IPS-NIHi11 (cell line): ENCODE measurements around the gene NHSL2.
A peak's percentile ranks its signal among the peaks of the same experiment; 100 is the strongest.

Experiments
- DNase-seq: peaks from one replicate; pipeline ENCODE4 v3.0.0; 2012; ENCODE audit warnings: mixed read lengths, low spot score

Gene NHSL2

DNA sequence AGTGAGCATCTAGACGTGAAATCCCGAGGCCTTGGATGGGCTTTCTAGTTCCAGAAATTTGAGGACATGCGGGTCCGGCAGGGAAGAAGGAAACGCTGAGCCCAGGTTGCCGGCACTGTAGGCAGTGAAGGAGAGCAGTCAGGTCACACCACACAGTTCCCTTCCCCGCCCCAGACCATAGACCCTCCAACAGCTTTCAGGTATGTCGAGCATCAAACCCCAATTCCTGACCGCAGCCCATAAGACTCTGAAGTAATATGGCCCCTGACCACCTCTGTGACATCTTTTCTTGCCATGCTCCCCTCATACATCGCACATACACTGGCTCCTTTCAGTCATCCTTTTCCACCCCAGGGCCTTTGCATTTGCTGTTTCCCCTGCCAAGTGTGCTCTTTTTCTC lies 198.0 kb downstream of the NHSL2 start:
- no peak for DNase-seq

GRCh38 chrX:72110051-72110875 lies 199.6 kb downstream of the NHSL2 start:
- DNase-seq: no peak

GRCh38 chrX:72110876-72111708 lies 200.4 kb downstream of the NHSL2 start:
- DNase-seq: no peak

GRCh38 chrX:72113461-72113860 lies 202.8 kb downstream of the NHSL2 start:
- no peak for DNase-seq

GRCh38 chrX:72114306-72114705 lies 203.7 kb downstream of the NHSL2 start:
- DNase-seq: no peak

DNA sequence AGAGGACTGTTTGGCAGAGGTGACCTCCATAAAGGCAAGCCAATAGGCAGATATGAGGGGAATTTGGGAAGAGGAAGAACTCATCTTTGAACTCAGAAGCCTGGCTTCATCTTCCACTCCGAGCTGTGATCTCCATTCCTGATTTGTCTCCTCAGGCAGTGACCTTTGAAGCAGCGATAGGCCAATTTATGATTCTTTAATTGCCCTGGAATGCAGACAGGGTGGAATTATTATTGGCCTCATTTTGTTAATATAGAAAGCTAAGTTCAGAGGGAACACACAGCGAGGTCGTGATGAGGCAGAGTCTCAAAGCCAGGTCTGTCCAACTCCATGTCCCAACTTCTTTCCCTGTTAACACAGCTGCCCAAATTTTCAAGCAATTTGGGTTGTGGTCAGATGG lies 204.2 kb downstream of the NHSL2 start:
- DNase-seq: no peak

- DNase-seq: no peak
Measured at GRCh38 chrX:72115380-72115779, 204.7 kb downstream of the NHSL2 start.

DNA sequence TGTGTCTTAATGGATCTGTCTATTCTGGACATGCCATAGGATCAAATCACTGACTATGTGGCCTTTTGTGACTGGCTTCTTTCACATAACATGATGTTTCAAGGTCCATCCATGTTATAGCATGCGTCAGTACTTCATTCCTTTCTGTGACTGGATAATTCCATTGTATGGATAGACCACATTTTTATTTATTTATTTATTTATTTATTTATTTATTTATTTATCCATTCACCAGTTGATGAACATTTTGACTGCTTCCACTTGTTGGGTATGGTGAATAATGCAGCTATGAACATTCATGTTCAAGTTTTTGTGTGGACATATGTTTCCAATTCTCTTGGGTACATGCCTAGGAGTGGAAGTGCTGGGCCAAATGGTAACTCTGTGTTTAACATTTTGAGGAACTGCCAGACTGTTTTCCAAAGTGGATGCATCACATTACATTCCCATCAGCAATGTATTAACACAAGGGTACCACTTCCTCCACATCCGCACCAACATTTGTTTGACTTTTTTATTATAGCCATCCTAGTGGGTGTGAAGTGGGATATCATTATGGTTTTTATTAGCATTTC lies 207.1 kb downstream of the NHSL2 start:
- no peak for DNase-seq

GRCh38 chrX:72120837-72121236 lies 210.2 kb downstream of the NHSL2 start:
- no peak for DNase-seq

DNA sequence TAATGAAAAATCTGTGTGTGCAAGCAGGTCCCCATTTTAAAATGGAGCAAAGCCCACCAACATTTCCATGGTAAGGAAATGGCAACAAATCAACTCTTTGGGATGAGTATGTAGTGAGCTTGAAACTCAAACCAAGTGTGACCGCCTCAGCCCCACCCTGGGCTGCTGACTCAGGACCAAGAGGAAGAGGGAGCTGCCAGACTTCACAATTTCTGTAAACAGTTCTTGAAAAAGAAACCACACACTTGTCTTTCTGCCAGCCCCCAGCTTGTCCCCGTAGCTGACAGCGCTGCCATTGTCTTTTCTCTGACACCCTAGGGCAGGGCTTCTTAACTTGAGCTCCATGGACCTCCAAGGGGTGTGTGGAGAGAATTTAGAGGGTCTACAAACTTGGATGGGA lies 210.7 kb downstream of the NHSL2 start:
- no peak for DNase-seq

- DNase-seq: no peak
Measured at GRCh38 chrX:72122621-72123337, 212.1 kb downstream of the NHSL2 start.

DNA sequence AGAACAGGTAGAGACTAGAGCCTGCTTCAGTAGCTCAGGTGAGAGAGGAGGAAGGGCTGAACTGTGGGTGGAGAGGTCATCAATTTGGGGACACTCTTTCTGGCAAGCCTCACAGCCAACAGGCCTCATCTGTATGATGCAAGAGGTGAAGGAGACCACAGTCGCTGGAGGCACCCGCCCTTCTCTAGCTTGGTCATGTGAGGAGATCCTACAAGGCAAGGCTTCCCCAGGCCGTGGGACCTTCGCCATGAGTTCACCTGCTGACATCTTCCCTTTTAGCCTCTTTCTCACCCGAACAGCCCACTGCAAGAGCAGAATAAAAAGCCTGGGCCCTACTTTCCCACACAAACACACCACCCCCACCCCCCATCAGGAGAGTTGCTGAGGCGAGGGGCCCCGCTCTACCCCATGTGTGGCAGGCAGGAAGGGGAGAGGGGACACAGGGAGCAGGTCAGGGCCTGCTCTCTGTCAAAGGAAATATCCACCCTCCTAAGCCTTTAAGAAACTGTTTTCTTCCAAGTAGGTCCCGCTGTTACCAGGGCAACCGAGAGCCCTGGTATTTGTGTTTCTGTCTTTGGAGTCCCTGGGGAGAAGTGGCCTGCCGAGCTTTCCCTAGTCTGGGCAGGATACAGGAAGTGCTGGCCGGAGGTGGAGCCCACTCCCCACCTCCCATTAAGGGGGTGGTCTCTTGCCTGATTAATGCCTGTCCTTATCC lies 213.0 kb downstream of the NHSL2 start:
- peak; percentile 69 for DNase-seq

- no peak for DNase-seq
Measured at GRCh38 chrX:72124540-72125201, 214.0 kb downstream of the NHSL2 start.

DNA sequence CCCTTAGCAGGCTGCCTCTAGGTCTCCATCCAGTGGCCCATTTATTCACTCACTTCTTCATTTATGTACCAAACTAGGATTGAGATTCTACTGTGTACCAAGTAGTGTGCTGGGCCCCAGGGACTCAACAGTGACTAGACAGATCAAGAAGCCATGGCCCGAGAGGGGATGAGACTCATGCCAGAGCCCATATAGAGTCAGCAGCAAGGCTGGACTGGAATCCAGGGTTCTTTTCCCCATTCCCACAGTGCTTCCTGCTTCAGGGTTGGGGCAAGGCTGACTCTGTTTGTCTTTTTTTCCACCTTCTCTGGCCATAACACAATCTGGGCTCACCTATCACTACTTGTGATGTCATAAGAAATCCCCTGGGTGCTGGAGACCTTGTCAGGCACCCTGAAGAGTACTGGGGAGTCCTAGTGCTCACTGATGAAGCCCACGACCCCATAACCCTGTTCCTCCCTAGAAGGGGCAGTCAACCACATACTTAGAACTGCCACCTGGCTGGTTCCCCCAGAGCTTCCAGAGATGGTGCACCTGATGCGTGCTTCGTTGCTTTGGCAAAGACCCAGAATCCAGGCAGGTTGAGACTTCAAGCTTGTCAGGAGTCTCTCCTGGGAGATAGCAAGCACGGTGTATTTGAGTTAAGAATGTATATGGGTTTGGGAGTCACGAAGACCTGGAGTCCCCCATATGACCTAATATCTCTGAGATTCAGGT lies 214.8 kb downstream of the NHSL2 start:
- no peak for DNase-seq

DNA sequence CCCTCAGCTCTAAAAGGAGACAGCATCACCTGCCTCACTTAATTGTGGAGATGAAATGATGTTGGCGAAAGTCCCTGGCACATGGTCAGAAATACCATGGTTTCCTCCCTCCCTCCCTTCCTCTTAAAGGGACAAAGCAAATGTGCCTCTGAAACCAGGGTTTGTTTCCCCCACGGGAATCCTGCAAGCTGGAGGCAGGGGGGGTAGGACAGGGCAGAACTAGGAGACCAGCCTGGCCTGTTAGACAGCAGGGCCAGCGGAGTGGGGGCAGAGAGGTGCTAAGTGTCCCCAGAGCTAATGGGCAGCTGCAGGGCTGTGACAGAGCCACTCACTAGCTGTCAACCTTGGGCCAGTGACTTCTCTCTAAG lies 215.4 kb downstream of the NHSL2 start:
- no peak for DNase-seq

DNA sequence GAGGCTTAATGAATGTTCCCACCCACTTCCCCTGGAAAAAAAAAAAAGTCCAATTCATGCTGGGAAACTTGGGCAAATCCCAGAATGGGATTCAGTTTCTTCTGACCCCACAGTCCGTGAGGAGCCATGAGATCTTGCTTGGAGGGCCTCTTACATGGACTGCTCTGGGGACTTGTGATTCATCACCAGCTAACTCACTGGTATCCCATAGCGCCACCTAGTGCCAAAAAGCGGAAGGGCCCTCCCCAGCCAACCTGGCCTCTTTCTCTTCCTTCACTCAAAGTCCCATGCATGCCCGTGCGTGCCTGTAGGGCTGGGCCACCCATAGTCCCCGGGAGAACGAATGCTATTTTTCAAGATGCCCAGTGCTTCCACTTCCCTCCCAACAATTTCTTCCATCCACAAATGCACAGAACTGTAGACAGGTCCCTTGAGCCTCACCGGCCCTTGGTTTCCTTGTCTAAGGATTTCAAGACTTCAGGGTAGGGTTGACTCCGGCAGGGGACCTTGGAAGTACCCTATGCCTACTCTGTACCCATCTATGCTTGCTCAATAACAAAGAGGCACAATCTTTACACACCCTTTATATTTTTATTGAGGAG lies 216.0 kb downstream of the NHSL2 start:
- peak; percentile 63 for DNase-seq

DNA sequence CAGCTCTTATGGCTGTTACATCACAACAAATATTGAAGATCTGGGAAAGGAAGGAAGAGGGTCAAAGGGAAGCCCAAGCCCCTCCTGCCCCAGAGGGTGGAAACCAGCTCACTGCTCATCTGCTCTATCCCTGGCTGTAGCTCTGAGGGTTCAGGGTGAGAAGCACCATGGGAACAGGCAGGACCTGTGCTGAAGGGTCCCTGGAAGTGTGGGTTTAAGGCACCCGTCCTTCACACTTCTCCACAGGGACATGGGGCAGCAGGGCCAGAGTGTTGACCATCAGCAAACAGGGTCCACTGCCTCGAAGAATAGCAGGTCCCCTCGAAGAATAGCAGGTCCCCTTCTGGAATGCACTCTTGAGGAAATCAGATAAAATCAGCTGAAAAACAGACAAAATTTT lies 216.7 kb downstream of the NHSL2 start:
- no peak for DNase-seq

DNA sequence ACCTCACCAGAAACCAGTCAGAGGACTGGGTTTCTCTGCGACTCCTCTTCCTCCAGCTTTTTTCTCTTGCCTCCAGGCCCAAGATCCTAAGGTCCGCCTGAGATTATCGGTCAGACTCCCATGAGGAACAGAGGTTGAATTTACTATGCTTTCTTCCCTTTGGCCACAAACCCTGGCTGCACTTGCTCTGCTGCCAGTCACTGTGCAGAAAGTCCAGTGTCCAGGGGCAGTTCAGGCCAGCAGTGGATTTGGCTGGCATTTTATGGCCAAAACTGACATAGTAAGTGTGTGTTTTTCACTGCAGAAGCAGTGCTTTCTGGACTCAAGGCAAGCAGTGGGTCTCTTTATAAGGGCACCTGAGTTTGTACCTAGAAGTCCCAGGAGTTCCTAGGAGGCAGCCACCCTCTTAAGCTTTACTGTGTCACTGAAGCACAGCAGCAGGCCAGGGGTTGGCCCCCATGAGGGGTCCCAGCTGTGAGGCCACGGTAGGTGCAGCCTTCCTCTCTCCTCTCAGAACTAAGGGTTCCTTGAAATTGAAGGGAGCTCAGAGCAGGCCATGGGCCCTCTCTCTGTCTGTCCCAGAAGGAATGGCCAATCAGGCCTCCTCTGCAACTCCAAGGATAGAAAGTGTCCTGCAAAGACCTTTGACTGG lies 217.7 kb downstream of the NHSL2 start:
- DNase-seq: no peak

GRCh38 chrX:72128881-72129280 lies 218.2 kb downstream of the NHSL2 start:
- peak; percentile 16 for DNase-seq

- DNase-seq: no peak
Measured at GRCh38 chrX:72129661-72130060, 219.0 kb downstream of the NHSL2 start.
